COLO668 (cell line): ENCODE results near the gene TNS3.

Source experiments
- DNase-seq: peaks from one replicate; lab custom pipeline; 2025; ENCODE audit not compliant: unreplicated experiment; lab: John Stamatoyannopoulos, UW

The TNS3 gene

DNA sequence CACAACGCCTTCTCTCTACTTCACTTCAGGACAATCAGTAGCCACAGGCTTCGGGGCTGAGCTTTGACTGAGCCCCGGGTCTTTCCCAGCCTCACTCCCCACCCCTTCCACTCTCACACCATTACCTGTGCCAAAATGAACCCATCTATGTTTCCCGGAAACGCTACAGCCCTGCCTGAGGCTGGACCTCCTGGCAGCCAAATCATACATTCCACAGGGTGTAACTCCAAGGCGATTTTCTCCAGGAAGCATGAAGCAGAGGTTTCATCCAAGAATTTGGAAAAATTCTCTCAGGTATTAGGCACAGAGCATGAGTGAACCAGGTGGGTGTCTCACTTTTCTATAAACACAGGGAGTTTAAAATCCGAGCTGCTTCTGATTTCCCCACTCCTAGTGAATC, 286.3 kb downstream of the TNS3 start:
- no peak for DNase-seq

DNA sequence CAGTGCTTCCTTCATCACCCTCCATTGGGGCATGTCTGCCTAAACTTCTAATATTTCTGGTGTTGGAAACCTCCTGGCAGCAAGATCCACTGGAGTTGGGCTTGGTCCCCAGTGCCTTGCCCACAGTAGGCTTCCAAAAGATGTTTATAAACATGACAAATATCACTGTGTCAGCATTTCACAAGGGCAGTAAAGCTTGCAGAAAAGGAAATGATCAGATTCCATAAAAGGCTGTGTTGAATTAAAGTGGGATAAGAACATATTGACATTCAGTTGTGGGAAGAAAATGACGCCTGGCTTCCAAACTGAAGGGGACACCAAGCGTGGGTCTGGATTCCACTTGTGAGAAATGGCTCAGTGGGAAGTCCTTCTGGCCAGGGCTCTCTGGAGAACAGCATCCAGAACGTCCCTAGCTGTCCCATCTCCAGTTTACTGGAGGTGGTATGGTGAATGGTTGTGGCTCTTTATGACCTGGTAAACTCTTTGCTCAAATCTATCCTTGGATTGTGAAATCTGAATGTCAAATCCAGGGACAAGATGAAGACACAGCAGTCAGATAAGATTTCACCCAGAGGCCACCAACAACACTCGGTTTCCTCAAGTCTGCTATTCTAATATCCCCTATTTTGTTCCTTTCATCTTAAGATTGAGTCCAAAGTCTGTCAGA, 287.2 kb downstream of the TNS3 start:
- DNase-seq = no peak

DNA sequence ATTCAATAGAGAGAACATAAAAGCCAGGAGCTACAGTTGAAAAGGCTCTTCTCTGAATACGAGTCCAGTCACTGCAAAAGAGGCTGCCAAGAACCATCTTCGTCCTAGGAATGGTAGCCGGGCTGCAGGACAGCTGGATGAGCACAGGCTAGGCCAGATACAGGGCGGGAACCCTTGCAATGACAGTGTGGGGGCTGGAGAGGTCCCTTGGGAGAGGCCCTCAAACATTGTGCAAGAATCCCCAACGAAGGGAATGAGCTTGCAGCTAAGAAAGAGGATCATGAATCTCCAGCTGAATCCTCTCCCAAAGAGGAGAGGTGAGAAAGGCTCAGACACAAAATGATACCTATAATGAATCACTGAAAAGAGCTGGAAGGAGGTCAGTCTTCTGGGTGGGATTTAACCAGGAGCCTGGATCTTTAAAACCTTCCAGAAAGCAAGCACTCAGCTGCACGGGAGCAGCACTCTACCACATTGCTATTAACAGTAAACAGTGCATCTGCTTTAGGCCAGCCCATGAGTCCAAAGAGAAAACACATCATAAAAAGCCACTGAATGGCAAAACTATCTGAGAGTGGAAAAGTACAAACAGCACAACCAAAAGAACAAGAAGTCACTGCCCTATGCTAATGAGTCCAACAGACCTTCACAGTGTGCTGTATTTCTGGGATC, 287.9 kb downstream of the TNS3 start:
- no peak for DNase-seq

DNA sequence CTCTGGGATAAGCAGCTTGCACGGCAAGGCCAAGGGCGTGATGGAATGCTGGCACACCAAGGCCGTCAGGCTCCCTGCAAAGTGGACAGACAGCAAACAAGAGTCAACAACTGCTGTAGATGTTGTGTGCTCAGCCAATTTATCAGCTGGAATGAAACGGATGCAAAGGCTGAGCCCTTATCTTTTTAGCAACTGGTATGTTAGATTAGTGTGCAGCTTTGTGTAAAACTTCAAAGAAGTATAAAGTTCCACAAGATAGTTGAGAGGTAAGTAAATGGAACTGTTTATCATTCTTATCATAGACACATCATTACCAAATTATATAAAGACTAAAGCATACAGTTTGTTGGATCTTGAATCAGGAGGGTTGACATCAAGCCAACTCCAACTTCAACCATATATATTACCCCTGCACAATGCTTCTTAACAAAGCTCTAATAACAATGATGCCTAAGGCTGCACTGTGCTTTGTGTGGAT, 289.0 kb downstream of the TNS3 start:
- DNase-seq = no peak

DNA sequence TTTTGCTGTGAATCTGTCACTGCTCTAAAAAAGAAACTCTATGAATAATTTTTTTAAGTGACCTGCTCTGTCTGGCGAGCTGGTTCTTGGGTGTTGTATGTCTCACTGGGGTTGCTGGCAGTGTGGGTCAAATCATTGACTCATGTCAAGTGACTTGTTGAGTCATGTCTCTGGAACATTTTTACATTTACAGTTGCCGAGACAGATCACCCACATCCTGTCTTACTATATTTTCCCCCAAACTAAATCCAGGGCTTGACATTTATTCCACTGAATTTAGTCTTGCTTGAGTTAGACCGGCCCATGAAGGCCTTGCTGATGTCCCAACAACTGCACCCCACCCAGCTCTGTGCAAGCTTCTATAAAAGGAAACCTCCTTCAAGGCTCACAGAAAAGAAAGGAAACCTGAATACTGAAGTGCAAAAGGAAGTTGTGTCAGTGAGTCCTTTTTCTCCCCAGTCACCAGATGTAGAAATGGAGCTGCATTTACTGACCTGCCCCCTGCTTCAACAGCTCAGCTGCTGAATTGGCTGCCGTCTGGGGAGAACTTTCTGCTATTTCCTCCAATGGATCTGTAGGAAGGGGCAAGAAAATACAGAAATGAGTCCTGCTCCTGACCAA, 290.3 kb downstream of the TNS3 start:
- DNase-seq = no peak

DNA sequence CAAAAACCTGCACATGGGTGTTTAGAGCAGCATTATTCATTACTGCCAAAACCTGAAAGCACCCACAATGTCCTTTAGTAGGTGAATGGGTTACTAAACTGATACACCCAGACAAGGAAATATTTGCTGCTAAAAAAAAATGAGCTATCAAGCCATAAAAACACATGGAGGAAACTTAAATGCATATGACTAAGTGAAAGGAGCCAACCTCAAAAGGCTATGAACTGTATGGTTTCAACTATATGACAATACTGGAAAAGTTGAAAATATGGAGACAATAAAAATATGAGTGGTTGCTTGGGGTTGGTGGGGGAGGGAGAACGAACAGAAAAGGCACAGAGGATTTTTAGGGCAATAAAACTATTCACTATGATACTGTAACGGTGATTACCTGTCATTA, 291.0 kb downstream of the TNS3 start:
- no peak for DNase-seq

DNA sequence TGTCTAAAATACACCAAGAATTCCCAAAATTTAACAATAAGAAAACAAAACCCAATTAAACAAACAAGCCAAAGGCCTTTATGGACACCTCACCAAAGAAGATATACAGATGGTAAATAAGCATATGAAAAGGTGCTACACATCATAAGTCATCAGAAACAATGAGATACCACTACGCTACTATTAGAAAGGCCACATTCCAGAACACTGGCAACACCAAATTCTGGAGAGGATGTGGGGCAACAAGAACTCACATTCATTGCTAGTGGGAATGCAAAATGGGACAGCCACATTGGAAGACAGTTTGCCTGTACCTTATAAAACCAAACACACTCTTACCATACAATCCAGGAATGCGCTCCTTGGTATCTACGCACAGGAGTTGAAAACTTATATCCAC, 291.4 kb downstream of the TNS3 start:
- no peak for DNase-seq

DNA sequence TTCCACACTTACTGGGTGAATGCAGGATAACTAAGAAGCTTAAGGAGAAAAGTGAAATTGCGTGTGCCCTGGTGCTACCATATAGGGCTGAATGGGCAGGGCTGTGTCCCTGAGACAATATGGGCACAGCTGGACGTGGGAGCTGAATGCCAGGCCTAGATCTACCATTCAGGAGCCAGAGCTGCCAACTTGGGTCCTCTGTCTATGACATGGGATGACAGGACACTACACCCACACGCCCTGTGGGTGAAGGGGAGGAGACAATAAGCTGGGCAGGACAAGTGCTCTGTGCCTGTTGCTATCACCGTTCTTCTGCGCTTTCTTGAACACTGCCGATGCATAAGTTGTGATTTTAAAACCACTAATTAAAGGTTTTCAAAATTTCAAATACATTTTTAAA, 293.9 kb downstream of the TNS3 start:
- no peak for DNase-seq

DNA sequence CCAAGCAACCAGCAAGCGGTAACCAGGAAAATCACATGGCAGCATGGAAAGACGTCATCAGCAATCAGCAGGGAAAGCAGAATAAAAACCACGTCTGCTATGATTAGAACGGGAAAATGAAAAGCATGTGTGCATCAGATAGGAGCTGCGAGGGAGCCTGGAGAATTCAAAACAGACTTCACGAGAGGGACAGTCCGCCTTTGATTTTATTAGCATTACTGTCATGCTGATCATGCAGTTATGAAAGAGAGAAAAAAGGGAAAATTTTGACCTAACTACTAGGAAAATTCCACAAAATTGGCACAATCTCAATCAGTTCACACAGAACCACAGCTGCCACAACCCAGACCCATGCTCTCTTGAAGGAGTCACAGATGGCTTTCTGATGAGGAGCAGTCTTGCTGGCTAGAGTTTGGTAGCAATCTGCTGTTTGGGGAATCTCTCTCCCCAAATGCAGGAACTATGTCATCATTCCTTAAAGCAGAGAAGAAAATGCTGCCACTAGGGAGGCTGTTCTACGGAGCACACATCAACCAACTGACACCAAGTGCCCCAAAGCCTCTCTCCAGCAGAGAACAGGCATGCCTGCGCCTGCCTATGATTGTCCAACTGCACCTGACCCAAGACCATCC, 295.9 kb downstream of the TNS3 start:
- DNase-seq = no peak

DNA sequence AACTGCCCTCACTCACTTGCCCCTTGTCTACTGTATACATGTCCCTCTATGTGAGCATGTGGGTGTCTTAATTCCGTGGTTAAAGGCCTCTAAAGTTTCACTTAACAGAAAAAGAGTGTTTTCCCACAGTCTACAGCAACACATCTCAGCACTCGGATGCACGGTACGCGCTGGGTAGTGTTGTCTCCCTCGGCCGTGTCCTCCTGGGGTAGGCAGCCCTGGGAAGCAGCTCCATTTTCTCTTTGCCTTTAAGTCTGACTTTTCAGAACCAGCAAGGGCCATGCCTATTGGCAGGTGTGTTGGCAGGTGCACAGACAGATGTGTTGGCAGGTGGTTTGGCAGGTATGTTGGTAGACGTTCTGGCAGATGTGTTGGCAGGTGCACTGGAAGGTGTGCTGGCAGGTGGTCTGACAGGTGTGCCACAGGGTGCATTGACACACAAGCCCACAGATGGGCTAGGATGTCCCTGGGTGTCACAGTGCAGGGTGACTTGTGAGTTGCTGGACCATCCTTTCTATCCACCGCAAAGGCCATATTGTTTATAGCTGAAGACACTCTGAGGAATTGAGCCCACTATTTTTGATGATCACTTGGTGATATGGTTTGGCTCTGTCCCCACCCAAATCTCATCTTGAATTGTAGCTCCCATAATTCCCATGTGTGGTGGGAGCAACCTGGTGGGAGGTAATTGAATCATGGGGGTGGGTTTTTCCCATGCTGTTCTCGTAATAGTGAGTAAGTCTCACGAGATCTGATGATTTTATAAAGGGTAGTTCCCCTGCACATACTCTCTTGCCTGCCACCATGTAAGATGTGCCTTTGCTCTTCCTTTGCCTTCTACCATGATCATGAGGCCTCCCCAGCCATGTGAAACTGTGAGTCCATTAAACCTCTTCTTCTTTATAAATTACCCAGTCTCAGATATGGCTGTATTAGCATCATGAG, 296.9 kb downstream of the TNS3 start:
- peak; percentile 70 for DNase-seq

DNA sequence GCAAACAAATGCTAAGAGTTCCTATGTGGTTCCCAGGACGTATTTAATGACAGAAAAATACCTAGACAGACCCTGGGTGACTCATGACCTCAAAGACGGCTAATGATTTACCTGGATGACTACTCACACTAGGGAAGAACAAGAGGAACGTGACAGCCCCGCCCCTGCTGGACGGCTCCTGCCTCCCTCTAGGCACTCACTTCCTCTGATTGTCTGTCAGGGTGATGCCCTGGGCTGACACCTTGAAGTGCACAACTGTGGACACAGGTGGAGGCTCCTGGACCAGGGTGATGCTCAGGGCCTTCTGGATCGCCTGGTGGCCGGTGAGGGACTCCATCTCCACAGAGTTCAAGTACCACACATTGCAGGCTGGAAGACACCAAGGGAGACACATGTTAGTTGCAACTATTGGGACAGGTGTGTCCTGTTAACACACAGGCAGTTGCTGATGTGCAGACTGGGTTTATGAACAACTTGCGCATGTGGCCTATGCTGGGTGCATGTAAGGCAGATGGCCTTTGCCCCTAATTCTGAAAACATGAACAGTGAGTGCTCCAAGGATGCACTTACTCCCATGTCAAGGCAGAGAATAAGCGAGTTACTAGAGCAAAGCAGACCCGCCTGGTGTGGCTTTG, 298.3 kb downstream of the TNS3 start:
- peak; percentile 68 for DNase-seq

DNA sequence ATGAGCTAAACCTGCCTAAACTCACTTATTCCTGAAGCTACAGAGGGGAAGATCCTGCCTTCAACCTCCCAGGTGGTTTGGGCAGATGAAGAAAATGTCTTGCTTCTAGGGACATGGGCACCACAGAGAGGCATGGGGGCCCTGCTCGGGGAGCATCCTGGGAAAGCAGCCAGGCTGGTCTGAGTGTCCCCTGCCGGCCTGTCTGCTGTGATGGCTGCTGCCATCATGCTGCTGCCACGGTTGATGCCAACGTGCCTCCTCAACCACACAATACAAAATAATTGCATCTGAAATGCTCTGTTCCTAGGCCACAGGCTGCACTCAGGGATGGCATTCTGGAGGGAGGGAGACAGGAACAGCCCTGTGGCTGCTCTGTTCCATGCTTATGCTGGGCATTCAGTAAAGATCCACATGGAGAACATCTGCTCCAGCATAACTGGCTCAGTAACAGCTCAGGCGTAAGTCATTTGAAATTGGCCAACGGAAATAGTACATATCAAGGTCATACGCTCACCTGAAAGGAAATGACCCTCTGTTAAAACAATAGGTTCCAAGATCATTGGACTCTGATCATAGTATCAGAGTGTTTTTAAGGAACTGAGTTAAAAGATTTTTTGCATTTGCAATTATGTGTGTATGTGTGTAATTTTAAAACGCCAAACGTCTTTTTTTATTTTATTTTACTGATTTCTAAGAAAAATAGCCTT, 299.0 kb downstream of the TNS3 start:
- no peak for DNase-seq

DNA sequence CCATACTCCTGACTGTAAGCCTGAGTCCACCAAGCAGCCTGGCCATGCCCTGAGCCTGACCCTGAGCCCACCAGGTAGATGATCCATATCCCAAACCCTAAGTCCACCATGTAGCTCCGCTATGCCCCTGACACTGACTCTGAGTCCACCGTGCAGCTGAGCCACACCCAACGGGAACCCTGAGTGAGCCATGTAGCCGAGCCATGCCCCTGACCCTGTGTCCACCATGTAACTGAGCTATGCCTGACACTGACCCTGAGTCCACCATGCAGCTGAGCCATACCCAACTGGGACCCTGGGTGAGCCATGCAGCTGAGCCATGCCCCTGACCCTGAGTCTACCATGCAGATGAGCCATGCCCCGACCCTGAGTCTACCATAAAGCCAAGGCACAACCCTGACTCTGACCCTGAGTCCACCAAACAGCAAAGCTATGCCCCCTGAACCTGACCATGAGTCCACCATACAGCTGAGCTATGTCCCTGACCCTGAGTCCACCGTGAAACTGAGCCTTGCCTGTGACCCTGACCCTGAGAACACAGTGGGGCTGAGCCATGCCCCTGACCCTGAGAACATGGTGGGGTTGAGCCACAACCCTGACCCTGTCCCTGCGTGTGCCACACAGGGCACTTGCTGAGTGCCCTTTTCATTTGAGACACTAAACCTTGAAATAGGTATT, 299.8 kb downstream of the TNS3 start:
- DNase-seq = no peak

DNA sequence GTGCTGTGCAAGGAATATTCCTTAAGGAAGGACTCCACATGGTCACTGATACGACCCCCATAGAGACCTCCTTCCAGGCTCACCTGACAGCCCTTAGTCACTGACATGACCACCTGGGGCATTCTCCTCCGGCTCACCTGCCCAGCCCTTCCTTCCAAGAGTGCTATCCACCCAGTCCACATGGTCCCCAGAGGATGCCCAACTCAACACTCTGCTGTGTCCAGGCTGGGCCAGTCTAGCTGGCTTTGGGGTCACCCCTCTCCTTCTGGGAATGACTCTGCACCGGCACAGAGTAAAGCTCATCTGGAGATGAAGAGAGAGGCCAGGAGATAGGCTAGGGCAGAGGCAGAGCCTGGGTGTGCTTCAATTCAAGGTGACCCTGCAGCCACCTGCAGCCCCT, 300.8 kb downstream of the TNS3 start:
- DNase-seq = no peak

DNA sequence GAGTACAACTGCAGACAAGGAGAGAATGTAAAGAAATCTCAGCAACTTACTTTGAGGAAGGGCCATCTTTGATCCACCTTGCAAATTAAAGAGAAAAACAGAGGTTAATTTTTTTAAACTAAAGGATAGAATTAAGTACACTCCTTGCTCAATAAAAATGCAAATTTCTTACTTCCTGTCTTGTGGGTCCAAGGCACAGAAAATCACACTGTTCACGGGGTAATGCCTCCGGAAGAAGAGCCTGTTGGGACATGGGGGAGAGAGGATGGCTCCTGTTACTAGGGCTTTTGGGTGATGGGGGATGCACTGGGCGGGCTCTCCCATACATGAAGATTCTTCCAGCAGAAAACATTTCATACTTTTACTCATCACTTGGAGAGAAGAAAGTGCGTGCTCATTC, 301.8 kb downstream of the TNS3 start:
- DNase-seq = no peak

DNA sequence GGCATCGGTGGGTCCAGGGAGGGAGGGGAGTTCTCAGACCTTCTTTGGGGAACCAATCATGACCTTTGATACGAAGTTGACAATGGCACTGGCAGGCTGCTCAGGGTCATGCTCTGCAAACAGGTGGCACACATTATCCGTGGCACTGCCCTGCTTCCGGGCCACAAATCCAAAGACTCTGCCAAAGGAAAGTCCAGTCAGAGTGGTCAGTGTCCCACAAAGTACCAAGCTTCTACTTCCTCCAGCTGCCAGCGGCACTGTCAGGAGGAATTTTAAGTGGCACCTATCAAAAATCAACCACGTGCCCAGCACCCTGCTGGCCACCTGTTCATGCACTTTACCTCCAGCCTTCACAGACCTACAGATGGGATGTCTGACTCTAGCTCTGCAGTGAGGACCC, 303.9 kb downstream of the TNS3 start:
- no peak for DNase-seq

DNA sequence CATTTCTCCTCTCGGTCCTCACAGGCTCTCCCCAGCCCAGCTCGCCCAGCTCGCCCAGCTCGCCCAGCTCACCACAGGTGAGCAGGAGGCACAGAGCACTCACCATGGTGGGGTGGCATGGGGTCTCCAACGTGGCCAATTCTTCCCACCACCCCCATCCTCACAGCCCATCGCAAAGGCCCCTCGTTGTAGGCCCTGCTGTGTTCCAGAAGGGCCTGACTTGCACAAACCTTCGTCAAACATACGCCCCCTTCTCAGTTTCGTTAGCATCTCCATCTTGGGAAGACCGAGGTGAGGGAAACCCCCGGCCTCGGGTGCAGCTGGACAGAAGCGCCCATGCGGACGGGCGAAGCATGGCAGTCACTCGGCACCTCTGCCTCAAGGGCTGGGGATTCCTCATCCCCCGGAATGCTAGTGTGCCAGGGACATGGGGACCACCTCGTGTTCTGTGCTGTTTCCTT, 304.6 kb downstream of the TNS3 start:
- no peak for DNase-seq

DNA sequence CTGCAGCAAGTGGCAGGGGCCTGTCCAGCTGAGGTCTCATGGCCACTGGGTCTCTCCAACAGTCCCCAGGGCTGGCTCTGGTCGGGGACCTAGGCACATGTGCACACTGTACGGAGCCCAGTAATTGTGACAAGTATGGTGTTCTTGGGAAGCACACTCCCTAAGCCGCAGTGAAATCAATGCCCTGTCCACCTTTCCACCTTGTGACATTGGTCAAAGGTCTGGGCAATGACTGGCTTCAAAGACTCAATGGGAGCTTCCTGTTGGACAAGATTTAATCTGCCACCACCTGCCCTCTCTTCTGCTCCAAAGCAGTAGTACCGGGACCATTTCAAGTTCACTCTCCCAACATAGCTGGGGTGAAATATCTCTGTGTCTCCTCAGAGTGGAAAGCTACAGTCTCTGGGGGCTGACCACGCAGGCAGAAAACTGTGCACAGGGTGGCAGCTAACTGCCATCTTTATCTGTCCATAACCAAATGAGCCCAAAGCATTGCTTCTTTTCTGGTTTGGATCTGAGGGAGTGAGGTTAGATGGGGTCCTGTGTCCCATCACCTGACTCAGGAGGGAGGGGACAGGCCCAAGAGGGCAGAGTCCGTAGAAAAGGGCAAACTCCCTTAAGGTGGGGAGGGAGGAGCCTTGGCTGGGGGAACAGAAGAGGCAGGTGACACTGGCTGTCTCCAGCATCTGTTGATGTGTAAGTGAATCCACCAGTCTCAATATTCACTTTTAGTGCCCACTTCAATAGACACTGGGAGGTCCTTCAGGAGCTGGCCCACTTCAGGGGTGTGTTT, 307.7 kb downstream of the TNS3 start:
- DNase-seq = no peak
